Endothelial cell of umbilical vein (primary cell): Measurements from ENCODE around the gene SNAP23.

Source experiments
- POLR2A ChIP-seq: IDR thresholded peaks from 2 replicates; pipeline ENCODE4 v1.6.1; 2012; ENCODE audit warnings: low read depth, mild to moderate bottlenecking, control low read depth, low read length
- POLR2AphosphoS5 ChIP-seq: IDR thresholded peaks from 2 replicates; pipeline ENCODE4 v1.6.1; 2012; ENCODE audit warnings: low read depth, mild to moderate bottlenecking, control low read depth, low read length, moderate library complexity; ENCODE audit not compliant: insufficient read depth
- TF ChIP-seq, protein P1 (sequence below), 2 donors: IDR thresholded peaks; 1 replicate in 1 of 2; 2 replicates in 1 of 2; pipeline ENCODE4 v1.5.1; 2011; ENCODE audit warnings: low read length in 2 of 2, mild to moderate bottlenecking in 2 of 2, moderate library complexity in 2 of 2, control low read depth in 1 of 2, inconsistent platforms in 1 of 2, low read depth in 1 of 2; ENCODE audit not compliant: insufficient read depth in 1 of 2; ENCODE audit errors: extremely low read depth in 1 of 2

DNA sequence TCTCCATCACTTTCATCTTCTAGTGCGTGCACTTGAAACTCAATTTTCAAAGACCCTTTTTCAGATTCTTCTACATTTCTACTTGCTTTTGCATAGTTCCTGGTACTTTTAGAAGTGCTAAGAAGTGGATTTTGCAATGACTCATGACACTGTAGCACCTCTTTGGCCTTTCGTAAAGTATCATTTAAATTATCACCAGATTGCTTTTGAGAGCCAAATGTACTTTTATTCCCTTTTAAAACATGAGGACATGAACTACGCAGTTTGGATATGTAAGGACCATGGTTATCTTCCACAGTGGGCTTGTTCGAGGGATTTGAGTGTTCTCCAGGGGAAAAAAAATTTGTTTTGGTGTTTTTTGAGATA is 45.0 kb upstream of the SNAP23 start:
- TF ChIP-seq POLR2A (no peak), POLR2AphosphoS5 (no peak)
- TF ChIP-seq, protein P1, sequence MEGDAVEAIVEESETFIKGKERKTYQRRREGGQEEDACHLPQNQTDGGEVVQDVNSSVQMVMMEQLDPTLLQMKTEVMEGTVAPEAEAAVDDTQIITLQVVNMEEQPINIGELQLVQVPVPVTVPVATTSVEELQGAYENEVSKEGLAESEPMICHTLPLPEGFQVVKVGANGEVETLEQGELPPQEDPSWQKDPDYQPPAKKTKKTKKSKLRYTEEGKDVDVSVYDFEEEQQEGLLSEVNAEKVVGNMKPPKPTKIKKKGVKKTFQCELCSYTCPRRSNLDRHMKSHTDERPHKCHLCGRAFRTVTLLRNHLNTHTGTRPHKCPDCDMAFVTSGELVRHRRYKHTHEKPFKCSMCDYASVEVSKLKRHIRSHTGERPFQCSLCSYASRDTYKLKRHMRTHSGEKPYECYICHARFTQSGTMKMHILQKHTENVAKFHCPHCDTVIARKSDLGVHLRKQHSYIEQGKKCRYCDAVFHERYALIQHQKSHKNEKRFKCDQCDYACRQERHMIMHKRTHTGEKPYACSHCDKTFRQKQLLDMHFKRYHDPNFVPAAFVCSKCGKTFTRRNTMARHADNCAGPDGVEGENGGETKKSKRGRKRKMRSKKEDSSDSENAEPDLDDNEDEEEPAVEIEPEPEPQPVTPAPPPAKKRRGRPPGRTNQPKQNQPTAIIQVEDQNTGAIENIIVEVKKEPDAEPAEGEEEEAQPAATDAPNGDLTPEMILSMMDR (IDR thresholded peaks at IDR 0.05; ENCODE audit: extremely low read depth in 1 of 2, insufficient read depth in 1 of 2, low read depth in 1 of 2, low read length in 2 of 2), result no peak
